Measurements from ENCODE around the gene ASCL3. TPM values are rescaled to one million over a fixed set of nuclear protein-coding genes. Genes with fewer than 3 reads are reported as not detected.
"Not testable (repeated sequence)": the region's sequence is repeated elsewhere in the genome, so short reads cannot be mapped to it uniquely, and the experiment has no call there.

The ASCL3 gene
- total RNA-seq, 1 experiment from 2014 or later: not detected

DNA sequence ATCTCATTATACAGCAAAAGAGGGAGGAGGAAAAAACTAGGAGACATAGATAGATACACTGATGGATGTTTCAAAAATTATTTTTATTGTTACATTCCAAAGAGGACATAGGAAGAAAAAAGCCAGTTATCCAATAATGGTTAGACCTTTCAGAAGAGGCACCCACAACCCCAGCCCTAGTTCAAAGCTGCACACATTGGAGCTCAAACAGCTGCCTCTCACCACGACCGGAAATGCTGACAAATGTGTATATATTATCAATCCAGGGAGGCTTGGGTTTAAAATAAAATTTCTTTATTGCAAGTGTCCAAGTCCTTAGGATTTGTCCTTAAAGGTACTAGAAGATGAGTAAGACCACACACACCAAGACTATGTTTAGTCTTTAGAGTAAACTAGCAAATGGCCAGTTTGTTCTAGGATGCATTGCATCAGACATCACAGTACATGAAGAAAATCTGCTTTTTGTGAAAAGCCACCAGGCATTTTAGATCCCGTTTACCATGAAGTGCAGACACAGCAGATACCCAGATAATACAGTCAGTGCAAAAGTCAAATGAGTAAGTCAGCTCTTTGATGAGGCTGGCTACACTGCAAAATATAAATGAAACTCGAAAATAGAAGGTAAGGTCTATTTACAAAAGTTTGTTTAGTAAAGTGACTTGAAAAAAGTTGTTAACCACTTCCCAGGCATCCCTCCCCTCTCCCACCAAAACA lies 4.6 kb upstream of the ASCL3 start:
- no peak for DNase-seq (ENCODE audit: low spot score)

DNA sequence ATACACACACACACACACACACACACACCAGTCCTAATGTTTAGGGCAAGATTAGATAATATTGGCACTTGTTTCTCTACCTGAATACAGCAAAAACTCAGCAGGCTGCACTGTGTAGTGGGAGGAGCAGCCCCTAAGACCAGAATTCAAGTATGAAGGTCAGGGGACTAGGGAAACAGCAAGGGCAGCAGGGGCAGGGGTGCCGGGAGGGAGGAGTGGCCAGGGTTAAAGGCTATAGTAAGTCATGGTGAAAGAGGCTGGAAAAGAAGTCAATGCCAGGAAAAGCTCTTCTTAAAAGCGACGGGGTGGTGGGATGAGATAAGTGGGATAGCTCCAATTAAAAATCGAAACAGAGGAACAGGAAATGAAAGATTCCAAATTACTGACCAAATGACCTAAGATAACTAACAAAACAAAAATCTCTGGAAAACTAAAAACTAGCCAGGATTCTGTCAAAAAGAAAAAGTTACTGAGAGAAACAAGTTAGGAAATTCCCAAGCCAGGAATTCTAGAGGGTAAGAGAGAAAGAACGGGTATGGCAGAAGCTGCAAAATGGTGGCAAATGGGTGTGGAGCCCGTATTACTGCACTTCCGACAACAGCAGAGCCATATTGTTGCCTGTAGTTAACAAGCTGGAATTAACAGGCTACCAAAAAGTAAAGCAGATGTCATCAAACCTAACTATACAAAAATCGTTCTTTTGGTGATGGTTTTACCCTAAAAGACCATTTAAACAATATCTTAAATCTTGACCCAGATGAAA lies 1.3 kb downstream of the ASCL3 start:
- DNase-seq (ENCODE audit: low spot score): no peak

DNA sequence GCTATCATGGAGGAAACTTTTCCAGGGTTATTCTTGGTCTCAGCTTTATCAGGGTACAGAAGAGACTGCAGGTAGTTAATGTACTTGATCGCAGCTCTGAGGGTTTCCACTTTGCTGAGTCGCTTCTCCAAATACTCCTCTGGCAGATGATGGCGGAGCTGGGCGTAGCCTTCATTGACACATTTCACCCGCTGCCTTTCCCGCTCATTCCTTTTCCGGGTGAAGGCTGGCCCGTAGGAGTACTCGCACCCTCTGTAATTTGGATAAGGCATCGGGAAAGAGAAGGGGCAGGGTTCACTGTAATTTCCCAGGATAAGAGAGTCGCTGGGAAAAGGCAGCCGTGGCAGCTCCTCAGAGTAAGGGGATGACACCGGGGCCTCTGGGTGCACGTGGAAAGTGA lies 5.2 kb downstream of the ASCL3 start:
- no peak for DNase-seq (ENCODE audit: low spot score)

DNA sequence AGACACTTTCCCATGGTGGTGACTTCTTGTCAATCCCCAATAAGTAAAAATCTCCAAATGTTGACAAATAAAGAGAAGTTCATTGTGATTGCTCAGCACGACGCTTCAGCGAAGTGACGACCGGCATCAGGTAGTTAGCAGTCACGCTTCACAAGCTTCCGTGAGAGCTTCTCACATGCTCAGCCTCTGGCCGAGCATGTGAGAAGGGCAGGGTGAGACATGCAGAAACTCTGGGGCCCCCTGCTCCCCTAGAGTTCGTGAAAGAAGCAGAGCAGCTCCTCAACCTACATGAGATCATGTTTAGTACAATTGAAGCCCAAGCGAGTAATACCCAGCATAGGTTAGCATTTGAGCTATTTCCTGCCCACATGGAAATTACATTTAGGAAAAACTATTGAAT lies 5.7 kb downstream of the ASCL3 start:
- DNase-seq (ENCODE audit: low spot score): no peak

DNA sequence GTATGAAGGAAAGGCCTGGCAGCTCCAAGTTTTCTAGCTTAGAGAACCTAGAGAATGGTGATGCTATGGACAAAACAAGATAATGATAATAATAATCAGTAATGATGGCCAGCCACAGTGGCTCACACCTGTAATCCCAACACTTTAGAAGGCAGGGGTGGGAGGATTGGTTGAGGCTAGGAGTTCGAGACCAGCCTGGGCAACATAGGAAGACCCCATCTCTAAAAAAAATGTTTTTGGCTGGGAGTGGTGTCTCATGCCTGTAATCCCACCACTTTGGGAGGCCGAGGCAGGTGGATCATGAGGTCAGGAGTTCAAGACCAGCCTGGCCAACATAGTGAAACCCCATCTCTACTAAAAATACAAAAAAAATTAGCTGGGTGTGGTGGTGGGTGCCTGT lies 7.0 kb downstream of the ASCL3 start:
- not testable (repeated sequence) for DNase-seq (ENCODE audit: low spot score)

DNA sequence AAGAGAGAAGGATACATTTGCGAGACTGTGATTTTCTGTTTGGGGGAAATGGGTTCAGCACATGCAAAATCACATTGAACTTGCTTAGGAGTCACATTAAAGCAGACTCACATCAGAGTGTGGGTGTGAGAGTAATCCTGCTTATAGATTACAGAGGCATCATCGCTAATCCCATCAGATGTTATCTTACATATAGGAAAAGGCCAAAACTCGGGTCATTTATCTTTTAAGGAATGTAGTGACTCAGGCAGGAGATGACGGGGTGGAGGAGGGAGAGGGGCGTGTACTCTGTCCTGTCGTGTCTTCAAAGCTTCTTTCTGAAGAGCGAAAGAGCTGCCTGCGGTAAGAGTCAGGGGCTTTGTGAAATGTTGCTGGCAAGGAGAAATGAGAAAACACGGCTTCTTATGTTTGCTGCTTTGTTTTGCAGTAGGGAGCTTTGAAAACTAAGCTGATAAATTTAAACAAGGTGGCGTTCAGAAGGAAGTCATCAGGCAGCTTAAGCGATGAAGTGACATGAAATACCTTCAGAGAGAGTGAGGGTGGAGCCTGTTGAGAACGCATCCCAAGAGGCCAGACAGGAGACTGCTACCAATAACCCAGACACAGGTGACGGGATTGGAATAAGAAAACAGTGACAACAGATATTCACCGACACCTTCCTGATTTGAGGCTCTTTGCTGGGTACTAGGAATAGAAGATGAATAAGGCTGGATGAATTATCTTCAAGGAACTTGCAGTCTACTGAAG lies 7.9 kb downstream of the ASCL3 start:
- DNase-seq (ENCODE audit: low spot score): peak; percentile 46

DNA sequence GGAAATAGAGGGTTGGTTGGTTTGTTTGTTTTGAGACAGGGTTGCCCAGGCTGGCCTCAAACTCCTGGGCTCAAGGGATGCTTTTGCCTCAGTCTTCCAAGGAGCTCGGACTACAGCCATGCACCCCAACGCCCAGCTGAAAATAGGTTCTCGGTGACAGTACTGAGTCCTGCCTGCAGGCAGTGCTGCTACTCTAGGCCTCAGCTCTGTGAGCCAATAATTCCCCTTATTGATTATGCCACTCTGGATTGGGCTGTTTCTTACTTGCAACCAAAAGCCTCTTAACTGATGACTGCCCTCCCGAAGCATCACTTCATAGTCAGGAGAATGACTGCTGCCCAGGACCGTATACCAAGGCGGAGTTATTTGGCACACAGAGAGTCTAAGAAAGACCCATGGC lies 8.9 kb downstream of the ASCL3 start:
- no peak for DNase-seq (ENCODE audit: low spot score)

DNA sequence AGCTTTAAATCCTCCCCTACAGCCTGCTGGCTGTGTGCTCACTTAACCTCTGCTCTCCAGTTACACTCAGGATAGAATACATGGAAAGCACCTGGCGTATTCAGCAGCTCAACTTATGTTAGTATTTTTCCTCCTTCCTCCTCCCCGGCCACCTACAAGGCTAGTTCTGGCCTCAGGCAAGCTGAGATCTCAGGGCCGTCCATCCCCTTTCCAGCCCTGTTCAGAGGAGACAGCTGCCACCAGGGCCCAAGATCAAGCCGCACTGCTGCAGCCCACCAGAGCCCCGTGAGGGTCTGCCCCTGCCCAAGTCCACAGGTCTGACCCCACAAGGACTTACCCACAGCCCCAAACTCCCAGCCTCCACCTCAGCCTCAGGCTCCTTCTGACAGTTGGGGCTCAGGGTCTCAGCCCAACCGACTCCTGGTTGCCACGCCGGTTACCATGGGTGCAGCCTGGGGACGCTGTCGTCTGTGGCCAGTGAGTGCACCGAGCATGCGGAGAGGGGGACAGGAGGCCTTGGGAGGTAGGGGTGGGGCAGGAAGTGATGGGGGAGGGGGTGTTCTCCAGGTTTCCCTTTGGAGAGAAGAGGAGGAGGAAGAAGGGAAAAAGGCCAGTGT lies 10.1 kb downstream of the ASCL3 start, which contains the start of gene C11orf16:
Gene C11orf16 (minus strand): TSS at position 384 of the 617 bp plus-strand sequence. CDS start 639 bp downstream, outside the sequence.
- DNase-seq (ENCODE audit: low spot score): no peak

DNA sequence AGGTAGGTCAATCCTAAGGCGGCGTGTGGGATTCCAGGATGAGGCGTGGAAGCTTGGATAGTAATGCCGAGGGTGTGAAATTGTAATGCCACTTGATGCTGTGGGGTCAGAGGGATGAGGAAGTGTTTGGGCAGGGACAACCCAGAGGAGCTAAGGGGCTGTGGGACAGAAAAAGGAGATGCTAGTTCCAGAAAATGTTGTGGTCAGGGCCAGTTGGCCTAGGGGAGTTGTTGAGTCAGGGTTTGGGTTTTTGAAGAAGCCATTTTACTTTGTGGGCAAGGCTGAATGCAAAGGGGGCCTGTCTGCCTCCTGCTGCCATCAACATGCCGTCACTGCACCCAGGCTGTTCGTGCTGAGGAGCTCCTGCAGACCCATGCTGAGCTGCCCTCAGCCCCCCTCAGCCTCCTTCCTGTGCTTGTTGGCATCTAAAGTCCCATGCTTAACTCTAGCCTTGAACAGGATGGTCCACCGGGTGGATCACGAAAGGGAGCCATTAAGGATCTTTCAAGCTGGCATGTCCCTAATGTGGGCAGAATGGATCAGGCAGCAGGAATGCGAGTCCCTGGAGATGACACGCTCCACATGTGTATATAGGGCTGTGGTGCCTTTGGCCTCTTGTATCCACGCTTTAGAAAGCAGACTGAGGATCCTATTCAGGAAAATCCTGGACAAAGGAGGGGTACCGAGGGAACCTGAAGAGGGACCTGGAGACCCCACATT lies 12.2 kb downstream of the ASCL3 start:
- DNase-seq (ENCODE audit: low spot score): no peak

DNA sequence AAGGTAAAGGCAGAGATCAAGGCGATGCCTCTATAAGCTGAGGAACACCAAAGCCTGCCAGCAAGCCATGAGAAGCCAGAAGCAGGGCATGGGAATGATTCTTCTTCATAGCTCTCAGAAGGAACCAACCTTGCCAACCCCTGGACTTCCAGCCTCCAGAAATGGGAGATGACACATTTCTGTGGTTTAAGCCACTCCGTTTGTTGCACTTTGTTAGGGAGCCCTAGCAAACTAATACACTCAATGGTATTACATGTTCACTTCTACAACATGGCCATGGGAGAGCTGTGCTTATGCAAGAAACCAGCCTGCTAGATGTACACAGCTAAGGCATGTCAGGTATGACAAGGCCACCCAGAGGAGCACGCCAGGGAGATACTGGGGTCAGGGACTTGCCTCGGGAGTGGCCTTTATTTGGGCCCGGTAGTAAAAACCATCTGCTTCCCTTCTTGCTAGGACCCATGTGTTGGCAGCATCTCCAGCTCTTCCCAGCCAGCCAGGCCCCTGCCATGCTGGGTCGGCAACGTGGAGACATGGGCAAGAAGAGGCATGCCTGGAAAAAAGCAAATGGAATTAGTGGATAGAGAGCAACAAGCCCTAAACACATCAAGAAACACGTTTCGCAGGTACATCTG lies 13.7 kb downstream of the ASCL3 start:
- no peak for DNase-seq (ENCODE audit: low spot score)

DNA sequence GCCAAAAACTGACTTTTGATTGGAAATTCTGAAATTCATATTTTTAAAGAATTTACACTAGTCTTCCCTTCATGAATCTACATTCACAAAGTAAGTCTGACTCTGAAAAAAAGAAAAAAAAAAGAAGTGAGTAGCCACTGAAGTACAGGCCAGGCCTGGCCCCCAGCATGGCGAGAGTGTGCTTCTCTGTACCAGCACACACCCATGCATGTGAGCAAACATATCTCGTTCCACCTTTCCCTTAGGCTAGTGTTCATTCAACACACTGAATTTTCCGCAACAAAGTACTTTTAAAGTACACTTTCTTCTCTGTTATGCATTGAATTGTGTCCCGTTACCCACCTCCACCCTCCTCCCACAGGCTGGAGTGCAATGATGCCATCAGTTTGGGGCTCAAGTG lies 14.6 kb downstream of the ASCL3 start:
- no peak for DNase-seq (ENCODE audit: low spot score)

DNA sequence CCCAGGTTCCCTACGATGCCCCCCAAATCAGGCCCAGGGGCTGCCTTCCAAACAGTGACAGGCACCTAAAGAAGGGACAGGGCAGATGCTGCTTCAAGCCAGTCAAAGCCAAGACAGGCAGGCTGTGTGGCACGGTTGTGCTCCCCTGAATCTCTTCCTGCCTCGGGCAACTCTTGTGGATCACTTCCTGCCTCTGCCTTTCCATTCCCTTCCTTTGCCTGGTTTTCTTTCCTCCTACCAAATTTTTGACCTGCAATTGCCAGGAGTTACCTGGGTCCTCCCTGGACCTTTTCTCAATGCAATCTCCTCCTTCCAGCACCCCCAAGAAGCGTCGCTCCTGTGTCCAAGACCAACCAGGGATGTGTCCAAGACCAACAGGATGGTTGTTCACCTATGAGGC lies 15.6 kb downstream of the ASCL3 start:
- DNase-seq (ENCODE audit: low spot score): no peak

DNA sequence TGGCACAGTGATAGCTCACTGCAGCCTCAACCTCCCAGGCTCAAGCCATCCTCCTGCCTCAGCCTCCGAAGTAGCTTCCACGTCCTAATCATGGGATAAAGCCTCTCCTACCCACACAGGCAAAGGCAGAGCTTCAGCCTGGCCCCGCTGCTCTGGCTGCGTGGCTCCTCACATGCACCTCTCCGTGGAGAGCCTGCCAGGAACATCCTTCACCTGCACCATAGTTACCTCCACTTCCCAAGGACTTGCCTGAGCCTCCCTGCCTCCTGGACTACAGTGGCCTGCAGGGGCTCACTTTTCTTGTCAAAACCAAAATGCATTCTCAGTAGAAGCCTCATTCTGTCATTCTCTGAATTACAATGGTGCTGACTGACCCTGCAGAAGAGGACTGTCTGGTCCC lies 16.6 kb downstream of the ASCL3 start:
- no peak for DNase-seq (ENCODE audit: low spot score)

DNA sequence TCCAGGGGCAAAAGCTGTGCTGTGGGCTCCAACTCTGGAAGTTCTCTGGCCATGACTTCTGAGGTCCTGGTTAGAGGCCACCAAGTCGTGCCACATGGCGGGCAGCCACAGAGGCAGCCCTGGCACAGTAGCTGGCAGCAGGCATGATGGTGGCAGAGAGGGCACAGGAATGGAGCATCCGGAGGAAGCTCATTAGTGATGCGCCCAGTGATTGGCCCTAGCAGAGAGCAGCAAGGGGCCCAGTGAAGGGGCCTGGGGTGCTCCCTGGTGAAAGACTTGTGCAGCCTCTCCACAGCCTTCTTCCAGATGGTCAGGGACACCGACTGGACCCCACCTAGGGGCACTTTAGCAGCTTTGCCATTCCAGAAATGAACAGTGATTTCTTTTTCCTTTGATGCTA lies 17.1 kb downstream of the ASCL3 start:
- no peak for DNase-seq (ENCODE audit: low spot score)

DNA sequence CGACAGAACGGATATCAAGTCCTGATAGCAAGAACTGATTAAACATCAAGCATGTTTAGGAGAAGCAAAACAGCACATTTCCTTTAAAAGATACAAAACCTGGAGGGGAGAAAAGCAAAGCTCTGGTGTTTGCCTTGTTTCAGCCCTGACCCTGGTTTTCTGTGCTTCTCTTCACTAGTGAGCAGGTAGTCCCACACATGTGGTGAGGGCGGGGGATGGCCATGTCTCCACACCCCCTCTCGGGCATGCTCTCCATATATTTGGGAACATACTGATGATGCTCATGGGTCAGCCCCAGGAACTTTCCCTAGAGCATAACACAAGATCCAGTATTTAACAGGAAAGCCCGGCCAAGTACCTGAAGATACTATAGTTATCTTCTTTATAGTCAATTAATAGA lies 20.1 kb downstream of the ASCL3 start:
- no peak for DNase-seq (ENCODE audit: low spot score)

DNA sequence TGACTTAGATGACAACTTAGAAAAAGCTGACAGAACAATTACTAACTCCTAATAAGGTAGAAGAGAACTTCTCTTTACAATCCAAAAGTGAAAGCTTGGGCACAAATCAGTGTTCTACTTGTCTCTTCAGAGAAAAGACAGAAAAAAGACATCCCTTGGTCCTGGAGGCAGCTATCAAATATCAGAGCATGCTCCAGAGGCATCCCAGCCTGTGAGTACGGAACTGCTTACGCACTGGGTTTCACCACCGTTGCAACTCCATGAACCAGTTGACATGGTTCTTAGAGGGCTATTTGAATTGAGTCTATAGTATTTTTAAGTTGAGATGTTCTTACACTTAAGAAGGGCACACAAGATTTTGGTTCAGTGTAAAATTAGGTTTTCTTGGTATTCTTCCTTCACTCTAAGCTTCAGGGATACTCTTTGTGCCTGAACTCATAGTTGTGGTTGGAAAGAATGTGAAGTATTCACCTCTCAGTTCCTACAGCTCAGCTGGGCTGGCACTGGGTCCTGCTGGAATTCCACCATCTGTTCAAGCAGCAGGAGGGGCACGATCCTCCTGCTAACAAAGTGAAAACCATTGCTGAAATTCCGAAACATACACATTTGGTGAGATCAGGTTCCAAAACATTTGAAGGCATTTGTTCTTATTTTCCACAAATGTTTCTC lies 25.5 kb downstream of the ASCL3 start:
- DNase-seq (ENCODE audit: low spot score): no peak

DNA sequence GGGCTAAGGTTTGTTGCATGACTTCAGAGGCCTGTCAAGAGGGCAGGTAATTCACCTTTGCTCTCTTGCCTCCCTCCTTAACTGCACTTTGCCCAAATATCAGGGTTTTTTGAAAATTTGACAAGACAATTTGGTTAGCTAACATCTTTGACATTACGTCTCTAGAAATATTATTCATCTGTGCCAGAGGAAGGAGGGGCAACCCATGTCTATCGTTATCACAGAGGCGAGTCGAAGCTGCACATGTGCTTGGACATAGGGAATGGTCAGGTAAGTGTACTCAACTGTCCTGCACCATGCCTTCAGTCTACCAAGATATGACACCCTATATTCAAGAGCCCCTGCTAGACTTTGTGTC lies 28.2 kb downstream of the ASCL3 start:
- DNase-seq (ENCODE audit: low spot score): no peak

DNA sequence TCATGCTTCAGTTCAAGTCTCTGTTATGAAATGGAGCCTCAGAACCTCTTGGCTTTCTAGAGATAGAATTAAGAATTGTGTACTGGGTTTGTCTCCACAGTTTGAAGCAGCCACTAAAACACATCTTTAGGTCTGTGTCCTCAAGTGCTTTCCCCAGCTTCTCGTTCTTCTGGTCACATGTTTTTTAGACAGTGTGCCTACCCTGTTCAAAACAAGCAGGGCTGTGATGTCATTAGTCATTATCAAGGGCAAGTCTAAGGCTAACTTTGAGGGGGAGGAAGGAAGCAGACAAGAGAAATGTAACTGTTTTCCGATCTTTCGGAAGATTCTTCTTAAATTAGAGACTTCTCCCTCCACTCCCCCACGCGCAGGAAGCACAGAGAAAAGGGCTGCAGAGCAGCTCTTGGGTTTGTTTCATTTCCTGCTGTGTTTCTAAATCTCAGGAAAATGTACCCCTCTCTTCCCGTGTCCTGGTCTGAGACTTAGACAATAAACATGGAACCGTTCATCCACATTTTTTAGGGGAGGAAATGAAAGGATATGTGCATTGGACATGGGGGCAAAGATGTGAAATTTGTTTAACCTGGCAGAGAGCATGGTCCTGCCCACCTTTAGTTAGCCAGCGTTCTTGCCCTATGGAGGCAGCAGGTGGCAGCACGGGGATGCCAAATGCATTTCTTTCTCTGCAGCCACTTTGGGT lies 28.7 kb downstream of the ASCL3 start:
- no peak for DNase-seq (ENCODE audit: low spot score)

DNA sequence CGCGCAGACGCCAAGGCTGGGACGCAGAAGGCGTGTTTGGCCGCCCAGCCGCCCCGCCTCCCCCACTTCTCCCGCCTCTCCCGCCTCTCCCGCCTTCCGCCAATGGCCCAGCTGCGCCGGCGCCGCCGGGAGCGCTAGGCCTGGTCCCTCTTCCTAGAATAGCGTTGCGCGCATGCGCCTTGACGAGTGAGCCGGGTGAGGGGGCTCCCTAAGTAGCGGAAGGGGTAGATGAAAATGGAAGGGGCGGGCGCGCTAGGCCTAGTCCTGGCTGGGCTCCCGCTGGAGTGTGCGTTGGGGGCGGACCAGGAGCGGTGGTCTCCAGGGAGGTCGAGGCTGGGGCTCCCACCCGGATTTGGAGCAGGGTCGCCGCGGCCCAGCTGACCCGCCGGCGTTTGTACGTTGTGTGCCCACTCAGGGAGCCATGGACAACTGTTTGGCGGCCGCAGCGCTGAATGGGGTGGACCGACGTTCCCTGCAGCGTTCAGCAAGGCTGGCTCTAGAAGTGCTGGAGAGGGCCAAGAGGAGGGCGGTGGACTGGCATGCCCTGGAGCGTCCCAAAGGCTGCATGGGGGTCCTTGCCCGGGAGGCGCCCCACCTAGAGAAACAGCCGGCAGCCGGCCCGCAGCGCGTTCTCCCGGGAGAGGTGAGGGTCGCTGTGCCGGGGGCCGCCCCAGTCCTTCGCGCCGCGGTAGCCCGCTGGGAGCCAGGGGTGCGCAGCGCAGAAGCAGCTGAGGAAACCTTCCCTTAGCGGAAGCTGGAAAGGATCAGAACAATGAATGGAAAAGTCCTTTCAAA lies 31.6 kb downstream of the ASCL3 start, which contains the start of gene AKIP1:
Gene AKIP1 (plus strand): TSS at position 161 of the 795 bp plus-strand sequence. CDS start 261 bp downstream, at position 422.
- DNase-seq (ENCODE audit: low spot score): peak; percentile 93
